ENCODE measurements around the gene SNRPA. TPM values are rescaled to one million over a fixed set of nuclear protein-coding genes. Genes with fewer than 3 reads are reported as not detected.

The SNRPA gene
- total and polyA plus RNA-seq, 2 of the 4 experiments (the other 2 are of a cell fraction): 30.3 to 81.3 TPM

GRCh38 chr19:40805258-40805868 is 54.4 kb downstream of the SNRPA start:
- Histone ChIP-seq H2BK120ac (ENCODE audit: low read depth, low read length) (no peak overlapping the region), H3K23ac (ENCODE audit: low read depth, low read length) (no peak overlapping the region), H4K8ac (ENCODE audit: low read depth in 2 of 2, low read length in 2 of 2) (no peak overlapping the region), H3K4me3 (ENCODE audit: insufficient read depth, low read depth, low read length) (no peak overlapping the region), H3K9me1 (ENCODE audit: insufficient read depth, low read length) (peaks cover 30% of the 10 kb centered on the region), H2AK9ac (replicated peaks; ENCODE audit: low read depth, low read length, poor library complexity) (no peak overlapping the region), H2BK15ac (ENCODE audit: low read depth, low read length) (no peak overlapping the region), H3K9me3 (ENCODE audit: control insufficient read depth, insufficient read depth, low read length) (no peaks in the 10 kb centered on the region), H2AK5ac (ENCODE audit: low read depth, low read length) (no peak overlapping the region), H2BK20ac (ENCODE audit: low read depth, low read length) (no peak overlapping the region), H3K36me3 (ENCODE audit: control insufficient read depth, insufficient read depth, low read length) (peaks cover 71% of the 10 kb centered on the region), H3K18ac (ENCODE audit: low read depth, low read length) (no peak overlapping the region), H2AFZ (replicated peaks; ENCODE audit: low read length, poor library complexity) (no peak overlapping the region), H3K4me1 (ENCODE audit: control insufficient read depth, insufficient read depth, low read length) (peaks cover 35% of the 10 kb centered on the region), H4K20me1 (ENCODE audit: insufficient read depth, low read length) (peaks cover 88% of the 10 kb centered on the region), H3K4me2 (ENCODE audit: low read depth, low read length) (no peak overlapping the region), H4K5ac (ENCODE audit: low read depth, low read length) (no peak overlapping the region), H2BK5ac (ENCODE audit: low read depth, low read length, poor library complexity, severe bottlenecking) (no peak overlapping the region), H3K9ac (ENCODE audit: low read depth, low read length) (no peak overlapping the region), H3K27me3 (ENCODE audit: control insufficient read depth, insufficient read depth, low read length) (no peaks in the 10 kb centered on the region), H3K27ac (ENCODE audit: insufficient read depth, low read length) (no peak overlapping the region), H3K79me1 (ENCODE audit: low read depth in 1 of 2, low read length in 2 of 2) (peaks cover 24 to 96% of the 10 kb centered on the region in 2 experiments), H3K4ac (ENCODE audit: low read depth, low read length) (no peak overlapping the region), H3K56ac (ENCODE audit: extremely low read depth, insufficient read depth, low read length) (no peak overlapping the region), H3K14ac (replicated peaks; ENCODE audit: low read depth, low read length) (no peak overlapping the region), H4K91ac (ENCODE audit: insufficient read depth, low read depth, low read length) (no peak overlapping the region)
- in situ Hi-C loops (cut with MboI; ENCODE audit: low sequenced_read_pairs): loop anchor here (5.0 kb wide), 1 partner anchor 143 kb away; no protein-coding TSS in a partner anchor
- no CpG with 5 or more reads among the region's 2 CpGs for whole genome bisulfite sequencing, 2 experiments (ENCODE audit: extremely low coverage in 2 of 2, insufficient read length in 1 of 2)
- dilution Hi-C loops (cut with HindIII; ENCODE audit: low sequenced_read_pairs, unreplicated experiment): no loop called here
- ATAC-seq (ENCODE audit: low read depth) (no peak), DNase-seq (no peak)
- intact Hi-C loops (cut with micrococcal nuclease): loop anchor here (5.0 kb wide), 1 partner anchor 143 kb away; no protein-coding TSS in a partner anchor
- ChIA-PET POLR2A (ENCODE audit: unreplicated experiment) (no interaction called here), CTCF (no interaction called here)
- no TSS peak for BruUV-seq (replicated peaks)
- TF ChIP-seq FOS (IDR thresholded peaks at IDR 0.05; ENCODE audit: low read depth, low read length): no peak
- no peak for TF ChIP-seq CEBPB (IDR thresholded peaks at IDR 0.05; ENCODE audit: low read depth, low read length)
- TF ChIP-seq CTCF (conservative IDR thresholded peaks at IDR 0.05; ENCODE audit: low read depth, low read length): no peak
- no peak for TF ChIP-seq SMC3 (IDR thresholded peaks at IDR 0.05; ENCODE audit: low read depth, low read length)
- TF ChIP-seq USF2 (IDR thresholded peaks at IDR 0.05; ENCODE audit: low read depth, low read length): no peak
- TF ChIP-seq RFX5 (IDR thresholded peaks at IDR 0.05; ENCODE audit: low read depth, low read length): no peak
